ENCODE measurements around the gene MYO9A. TPM values are rescaled to one million over a fixed set of nuclear protein-coding genes. Genes with fewer than 3 reads are reported as not detected.

Gene MYO9A
- polyA plus RNA-seq, 12 donors = 26.1 to 399 (median 30.5) TPM

DNA sequence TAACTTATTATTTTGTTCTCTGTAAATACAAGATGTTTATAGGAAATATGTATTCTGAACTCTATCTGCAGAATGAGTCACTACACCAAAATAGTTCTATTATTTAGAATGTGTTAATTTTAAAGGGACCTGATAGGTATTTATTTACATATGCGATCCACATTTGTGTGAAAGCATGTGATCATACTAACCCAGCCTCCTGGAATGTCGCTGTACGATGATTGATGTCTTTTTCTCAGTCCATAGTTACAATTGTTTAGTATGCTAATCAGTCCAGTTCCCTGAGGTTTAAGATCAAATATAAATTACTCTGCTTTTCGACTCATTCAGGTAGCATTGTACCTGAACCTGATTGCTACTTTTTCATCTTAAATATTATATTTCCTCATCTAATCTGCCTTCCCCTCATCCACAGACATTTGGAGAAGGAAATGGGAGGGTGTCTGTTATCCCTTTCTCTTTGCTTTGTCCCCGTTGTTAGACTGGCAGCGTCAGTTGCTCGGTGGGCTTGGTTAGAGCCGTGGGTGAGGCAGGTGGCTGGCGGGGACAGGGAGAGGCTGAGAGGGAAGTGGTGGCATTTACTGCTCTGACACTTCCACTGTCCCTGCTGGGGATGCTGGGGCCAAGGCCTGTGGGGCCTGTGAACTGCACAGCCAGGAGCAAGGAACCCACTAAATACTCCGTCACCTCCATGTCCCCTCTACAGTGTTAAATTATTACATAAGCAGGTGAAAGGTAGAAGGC lies 335.4 kb downstream of the MYO9A start:
- DNase-seq = no peak

DNA sequence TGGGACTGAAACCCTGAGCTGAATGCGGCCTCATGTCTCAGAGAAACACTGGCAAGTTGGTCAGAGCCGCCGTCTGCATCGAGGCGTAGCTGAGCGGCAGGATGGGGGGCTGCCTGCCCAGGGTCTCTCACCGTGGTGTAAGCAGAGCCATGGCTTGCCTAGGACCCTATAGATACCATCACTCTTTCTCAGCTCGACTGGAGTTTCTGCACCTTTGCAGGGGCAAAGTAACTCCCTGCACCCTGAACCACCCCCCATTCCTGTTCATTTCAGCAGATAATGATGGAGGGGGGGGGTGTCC lies 336.0 kb downstream of the MYO9A start:
- DNase-seq = no peak

DNA sequence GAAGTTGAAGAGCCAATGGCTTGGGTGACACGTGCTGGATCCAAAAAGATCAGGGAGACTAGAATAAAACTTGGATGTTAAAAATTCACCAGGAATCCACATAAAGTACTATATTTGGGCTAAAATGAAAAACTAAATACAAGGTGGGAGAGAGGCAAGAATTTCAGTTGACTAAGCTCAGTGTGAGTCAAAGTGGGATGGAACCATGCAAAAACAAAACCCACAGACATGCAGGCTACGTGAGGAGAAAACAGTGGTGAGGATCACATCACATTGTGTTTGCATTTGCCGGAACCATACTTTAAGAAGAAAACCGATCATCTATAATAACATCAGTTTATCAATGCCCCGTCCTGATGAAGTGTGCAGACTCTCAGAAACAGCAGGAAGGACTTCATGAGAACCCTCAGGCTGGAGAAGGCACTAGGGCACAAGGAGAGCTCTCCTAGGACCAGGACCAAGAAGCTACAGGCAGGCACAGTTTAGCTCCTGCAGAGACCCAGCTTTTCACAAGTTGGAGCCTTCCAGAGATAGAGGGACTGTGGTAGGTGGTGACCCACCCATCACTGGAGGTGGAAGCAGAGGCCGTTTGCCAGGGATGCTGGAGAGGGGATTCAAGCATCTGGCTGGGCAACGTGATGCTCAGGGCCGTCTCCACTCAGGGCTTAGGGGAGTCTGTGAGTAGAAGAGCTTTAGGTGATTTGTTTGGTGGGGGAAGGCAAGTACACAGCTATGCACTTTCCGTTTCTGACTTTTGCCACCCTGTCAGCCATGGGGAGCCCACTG lies 336.6 kb downstream of the MYO9A start:
- no peak for DNase-seq

DNA sequence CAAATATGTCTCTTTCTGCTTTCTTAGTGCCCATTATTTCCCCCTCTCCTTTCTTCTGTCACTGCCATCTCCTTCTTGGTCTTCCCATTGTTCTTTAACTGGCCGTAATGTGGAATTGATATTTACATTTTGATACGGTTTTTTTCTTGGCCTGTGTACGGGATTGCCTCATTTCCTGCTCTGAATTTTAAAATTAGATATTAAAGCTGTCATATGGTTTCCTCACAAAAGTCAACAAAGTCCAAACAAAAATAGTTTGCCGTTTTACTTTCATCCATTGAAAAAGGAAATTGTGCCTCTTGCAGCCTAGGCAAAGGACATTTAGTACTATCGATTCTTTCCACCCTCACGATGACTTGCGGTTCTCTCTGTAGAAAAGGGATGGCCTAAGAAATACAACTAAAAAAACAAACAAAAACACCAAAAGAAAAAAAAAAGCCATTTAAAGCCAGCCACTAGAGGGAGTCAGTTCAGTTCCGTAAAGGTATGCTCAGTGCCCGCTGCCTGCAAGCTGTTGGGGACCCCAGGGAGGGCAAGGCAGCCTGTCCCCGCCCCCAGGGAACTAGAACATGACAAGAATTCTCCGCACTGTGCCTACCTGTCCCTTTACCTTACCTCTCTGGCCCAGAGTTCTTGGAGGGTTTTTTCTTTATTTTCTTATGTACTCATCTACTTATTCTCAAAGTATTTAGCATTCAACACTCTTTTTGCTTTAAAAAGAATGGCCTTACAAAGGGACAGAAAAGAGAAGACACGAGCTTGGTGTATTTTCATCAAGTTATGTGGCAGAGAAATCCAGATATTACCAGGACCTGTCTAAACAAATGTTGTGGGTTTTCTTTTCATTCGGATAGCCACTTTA lies 337.6 kb downstream of the MYO9A start:
- no peak for DNase-seq

DNA sequence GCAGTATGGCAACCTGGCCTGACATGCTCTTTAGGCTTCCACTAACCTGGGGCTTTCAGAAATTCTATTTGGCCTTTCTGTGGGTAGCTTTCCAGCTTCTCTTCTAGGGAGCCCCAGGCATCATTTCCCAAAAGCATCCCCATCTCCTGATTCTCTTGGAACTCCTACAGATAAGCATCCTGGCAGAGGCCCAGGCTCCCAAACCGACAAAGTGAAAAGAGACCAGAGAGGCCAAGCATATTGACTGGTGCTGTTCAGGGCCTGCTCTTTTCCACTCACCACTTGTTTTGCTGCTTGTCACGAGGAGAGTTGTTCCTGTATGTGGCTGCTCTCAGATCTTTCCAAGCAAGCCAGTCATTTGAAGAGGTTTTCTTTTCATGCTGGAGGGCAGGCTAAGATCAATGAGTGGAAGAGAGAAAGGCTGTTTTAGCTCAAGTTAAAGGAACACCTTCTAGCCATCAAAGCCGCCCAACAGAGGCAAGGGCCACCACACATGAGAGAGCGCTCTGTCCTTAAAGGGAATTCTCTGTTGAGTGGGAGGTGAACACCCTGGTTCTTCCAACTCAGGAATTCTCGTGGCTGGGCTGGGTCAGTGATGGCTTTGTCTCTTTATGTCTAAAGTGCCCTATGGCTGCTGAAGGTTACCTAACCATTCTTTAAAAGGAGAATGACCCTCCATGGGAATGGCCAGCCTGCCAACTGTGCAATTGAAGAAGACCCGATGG lies 338.7 kb downstream of the MYO9A start:
- no peak for DNase-seq

DNA sequence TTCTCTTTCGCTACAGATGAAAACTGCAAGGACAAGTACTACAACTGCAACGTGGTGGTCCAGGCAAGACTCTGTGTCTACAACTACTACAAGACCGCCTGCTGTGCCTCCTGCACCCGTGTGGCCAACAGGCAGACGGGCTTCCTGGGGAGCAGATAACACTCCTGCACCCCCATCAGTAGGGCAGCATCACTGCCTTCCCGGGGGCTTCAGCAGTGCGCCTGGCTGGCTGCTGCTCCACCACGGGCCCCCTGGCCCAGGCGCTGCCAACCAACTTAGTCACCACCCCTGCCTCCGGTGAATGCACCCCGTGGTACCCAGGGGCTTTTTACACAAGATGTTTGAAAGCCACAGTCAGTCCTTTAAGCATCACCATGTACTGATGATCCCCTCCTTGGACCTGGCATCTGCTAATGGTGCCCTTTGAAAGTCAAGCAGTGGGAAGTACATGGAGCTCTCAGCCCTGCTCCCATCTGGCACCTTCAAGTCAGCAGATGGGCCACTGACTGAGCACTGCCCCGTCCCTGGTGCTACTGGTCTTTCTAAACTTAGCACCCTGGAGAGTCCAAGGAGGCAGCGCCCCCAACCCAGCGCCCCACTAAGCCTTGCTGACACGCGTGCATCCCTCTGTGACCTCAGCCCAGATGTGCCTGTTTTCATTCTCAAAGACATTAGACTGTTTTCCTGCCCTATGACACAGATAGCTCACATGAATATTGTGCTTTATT lies 340.6 kb downstream of the MYO9A start:
- no peak for DNase-seq

DNA sequence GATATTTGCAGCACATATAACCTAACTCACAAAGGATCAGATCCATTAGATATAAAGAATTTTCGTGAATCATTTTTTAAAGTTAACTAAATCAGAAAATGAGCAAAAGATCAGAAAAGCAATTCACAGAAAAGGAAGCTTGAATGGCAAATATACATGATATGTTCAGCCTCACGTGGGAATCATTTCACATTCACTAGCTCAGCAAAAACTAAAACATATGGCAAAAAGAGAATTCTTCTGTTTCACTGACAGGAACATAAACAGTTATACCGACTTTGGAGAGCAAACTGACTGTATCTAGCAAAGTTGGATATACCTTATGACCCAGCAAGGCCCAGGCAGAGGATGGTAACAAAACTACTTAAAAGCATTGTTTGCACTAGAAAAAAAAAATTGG lies 341.6 kb downstream of the MYO9A start:
- DNase-seq = no peak

DNA sequence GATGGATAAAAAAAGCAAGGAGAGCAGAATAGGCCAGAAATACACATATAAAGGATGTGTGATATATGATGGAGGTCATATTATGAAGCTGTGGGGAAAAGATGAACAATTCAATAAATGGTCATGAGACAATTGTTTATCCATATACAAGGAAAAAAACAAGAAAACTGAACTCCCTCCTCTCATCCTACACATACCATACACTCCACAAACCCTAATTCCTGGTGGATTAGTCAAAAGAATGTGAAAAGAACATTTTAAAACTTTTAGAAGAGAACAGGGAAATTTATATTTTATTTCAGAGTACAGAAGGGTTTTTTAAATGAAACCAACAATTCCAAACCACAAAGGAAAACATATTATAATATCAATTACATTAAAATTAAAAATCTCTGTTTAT lies 342.1 kb downstream of the MYO9A start:
- no peak for DNase-seq

DNA sequence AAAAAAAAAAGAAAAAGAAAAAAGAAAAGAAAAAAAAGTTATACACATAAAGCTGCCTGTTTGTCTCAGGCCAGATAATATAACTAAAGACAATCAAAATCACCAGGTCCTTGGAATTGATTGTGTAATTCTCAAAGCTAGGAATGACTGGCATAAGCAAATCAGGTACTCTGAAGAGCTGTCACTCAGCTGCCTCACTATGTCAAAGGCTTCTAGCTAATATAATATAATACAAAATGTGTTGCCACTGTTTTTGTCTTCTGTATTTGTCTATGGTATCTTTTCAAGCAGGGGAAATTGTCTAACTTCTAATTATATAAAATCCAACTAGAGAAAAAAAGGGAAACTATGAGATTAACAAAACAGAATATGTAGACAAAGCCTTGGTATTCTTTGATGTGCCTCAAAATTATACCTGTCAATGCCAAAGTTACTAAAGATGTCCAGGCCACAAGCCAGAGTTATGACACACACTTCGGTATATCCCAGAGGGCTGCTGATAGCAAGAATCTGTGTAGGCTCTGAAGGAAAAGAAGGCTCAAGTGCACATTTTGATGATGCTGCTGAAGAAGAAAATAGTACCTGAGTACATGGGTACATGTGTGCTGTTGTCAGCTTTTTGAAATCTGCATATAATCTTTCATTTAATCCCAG lies 344.6 kb downstream of the MYO9A start:
- no peak for DNase-seq

Other genes with a start within 250 kb of the MYO9A start
- 1 to 10 TPM in 11 of 12 donors, not detected in 1; 4.0 to 8.0 (median 5.4) TPM for gene SENP8, start 253 bp upstream of the MYO9A start, polyA plus RNA-seq (ENCODE audit: insufficient read length in 12 of 12)
- gene GRAMD2A, start 79.6 kb upstream of the MYO9A start, polyA plus RNA-seq (ENCODE audit: insufficient read length in 12 of 12) = 1 to 10 TPM in 9 of 12 donors, under 1 TPM in 2, not detected in 1; 0.83 to 3.6 (median 2.0) TPM
- gene PKM, start 113.0 kb upstream of the MYO9A start, polyA plus RNA-seq (ENCODE audit: insufficient read length in 12 of 12) = 100 to 1,000 TPM; 321 to 994 (median 713) TPM
- 100 to 1,000 TPM in 2 of 12 donors, 10 to 100 TPM in 9, not detected in 1; 43.8 to 108 (median 62.3) TPM for gene PARP6, start 154.4 kb upstream of the MYO9A start, polyA plus RNA-seq (ENCODE audit: insufficient read length in 12 of 12)
- 1 to 10 TPM in 9 of 12 donors, under 1 TPM in 1, not detected in 2; 0.86 to 3.0 (median 1.4) TPM for gene CELF6, start 202.0 kb upstream of the MYO9A start, polyA plus RNA-seq (ENCODE audit: insufficient read length in 12 of 12)